ENCODE measurements around the gene FNDC7.
A peak's percentile ranks its signal among the peaks of the same experiment; 100 is the strongest.
"Not testable (repeated sequence)": the region's sequence is repeated elsewhere in the genome, so short reads cannot be mapped to it uniquely, and the experiment has no call there.

The FNDC7 gene

GRCh38 chr1:108745980-108746381 is 33.3 kb downstream of the FNDC7 start:
- no peak for DNase-seq

GRCh38 chr1:108746382-108747170 is 33.9 kb downstream of the FNDC7 start, which contains the start of gene STXBP3:
STXBP3 (plus strand) TSS chr1:108746674; CDS start chr1:108746738, 64 bp downstream.
- peak; percentile 99 for DNase-seq

- DNase-seq = peak; percentile 11
Measured at GRCh38 chr1:108747171-108747850, 34.6 kb downstream of the FNDC7 start.

GRCh38 chr1:108747898-108748297 is 35.2 kb downstream of the FNDC7 start:
- DNase-seq = no peak

- DNase-seq = no peak
Measured at GRCh38 chr1:108749081-108749480, 36.4 kb downstream of the FNDC7 start.

GRCh38 chr1:108750476-108751181 is 37.9 kb downstream of the FNDC7 start:
- DNase-seq = no peak

- no peak for DNase-seq
Measured at GRCh38 chr1:108753363-108753762, 40.7 kb downstream of the FNDC7 start.

GRCh38 chr1:108758796-108759195 is 46.1 kb downstream of the FNDC7 start:
- no peak for DNase-seq

GRCh38 chr1:108767115-108767514 is 54.4 kb downstream of the FNDC7 start:
- no peak for DNase-seq

- DNase-seq = no peak
Measured at GRCh38 chr1:108767708-108768107, 55.0 kb downstream of the FNDC7 start.

GRCh38 chr1:108777839-108778238 is 65.1 kb downstream of the FNDC7 start:
- DNase-seq = no peak

GRCh38 chr1:108779455-108779854 is 66.7 kb downstream of the FNDC7 start:
- no peak for DNase-seq

GRCh38 chr1:108780937-108781574 is 68.3 kb downstream of the FNDC7 start:
- DNase-seq = no peak

GRCh38 chr1:108781575-108781944 is 68.9 kb downstream of the FNDC7 start:
- not testable (repeated sequence) for DNase-seq

GRCh38 chr1:108785264-108785663 is 72.6 kb downstream of the FNDC7 start:
- no peak for DNase-seq

- DNase-seq = no peak
Measured at GRCh38 chr1:108785880-108786279, 73.2 kb downstream of the FNDC7 start.

GRCh38 chr1:108791790-108792189 is 79.1 kb downstream of the FNDC7 start:
- no peak for DNase-seq
